Limb (tissue), 2 donors: Measurements from ENCODE around the gene AUTS2.

Experiments
- DNase-seq, 2 donors: peaks; one replicate each; pipeline ENCODE4 v3.0.0-alpha.2; 2016; ENCODE audit errors: extremely low spot score in 2 of 2

The AUTS2 gene

DNA sequence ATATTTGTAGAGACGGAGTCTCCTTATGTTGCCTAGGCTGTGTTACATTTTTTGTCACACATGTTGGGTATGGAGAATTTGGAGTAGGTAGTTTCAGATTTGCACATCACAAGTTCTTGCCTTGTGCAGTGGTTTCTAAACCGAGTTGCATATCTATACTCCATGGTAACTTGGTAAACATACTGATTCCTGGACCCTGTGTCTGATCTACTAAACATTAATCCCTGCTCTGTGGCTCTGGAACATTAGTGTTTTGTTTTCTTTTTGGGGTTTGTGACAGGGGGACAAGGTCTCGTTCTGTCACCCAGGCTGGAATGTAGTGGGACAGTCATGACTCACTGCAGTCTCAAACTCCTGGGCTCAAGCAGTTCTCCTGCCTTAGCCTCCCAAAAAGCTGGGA lies 24.7 kb downstream of the AUTS2 start:
- DNase-seq: no peak

DNA sequence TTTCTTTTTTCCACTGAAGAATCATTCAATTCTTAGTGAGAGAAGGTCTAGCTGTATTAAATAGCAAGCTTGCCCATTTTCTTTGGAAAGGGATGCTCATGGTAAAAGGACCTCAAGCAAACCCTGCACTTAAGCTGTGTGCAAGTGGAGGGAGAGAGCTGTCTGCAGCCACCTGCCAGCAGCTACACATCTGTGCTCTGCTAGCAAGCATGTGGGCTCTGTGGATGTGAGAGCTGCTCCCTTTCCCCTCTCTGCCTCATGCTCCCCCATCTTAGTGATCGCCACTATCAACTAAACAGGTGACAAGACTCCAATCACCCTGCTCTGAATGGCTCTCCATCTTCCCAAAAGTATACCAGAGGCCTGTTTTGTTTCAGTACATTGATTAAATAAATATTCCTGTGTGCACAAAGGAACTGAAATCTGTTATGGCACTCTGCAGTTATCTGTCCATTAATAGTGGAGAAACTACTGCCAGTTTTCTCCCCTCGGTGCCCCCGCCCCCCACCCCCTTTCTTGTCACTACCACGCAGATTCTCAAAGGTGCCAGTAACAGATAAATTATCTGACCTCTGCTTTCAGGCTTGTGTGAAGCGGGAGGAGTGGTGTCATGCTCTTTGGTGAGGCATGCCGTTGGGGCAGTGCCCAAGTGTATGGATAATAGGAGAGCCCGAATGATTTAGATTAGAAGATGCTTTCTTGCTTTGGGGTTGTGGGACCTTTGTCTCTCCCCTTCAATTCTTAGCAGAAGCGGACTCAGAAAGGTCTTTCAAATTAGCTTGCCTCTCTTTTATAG lies 26.4 kb downstream of the AUTS2 start:
- no peak for DNase-seq

DNA sequence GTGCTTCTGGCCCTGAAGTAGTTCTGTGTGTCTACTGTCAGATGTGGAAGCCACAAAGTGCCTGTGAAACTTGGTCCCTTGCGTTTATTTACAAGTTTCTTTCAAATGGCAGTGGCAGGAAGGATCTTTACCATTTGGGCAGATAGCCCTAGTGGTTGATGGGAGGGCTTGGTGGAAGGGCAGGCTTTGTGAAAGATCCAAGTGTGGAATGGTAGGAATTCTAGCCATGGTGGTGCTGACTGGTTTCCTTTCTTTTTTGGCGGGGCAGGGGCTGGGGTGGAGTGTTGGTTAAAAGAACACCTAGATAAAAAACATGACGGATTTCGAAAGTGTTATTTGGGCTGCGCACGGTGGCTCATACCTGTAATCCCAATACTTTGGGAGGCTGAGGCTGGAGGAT lies 27.0 kb downstream of the AUTS2 start:
- no peak for DNase-seq

DNA sequence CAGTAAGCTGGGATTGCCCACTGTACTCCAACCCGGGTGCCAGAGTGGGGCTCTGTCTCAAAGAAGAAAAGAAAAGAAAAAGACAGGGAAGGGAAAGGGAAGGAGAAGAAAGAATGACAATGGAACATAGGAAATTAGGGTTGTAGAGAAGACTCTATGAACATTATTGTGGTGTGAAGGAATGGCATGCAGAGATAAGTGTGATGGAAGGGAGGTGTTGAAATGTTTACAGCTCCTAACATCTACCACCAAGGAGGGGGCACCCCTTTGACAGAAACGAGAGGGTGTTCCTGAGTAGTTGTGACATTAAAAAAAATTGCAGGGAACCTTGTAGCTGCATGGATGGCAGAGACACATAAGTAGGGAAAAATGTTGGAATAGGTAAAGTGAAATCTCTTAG lies 27.5 kb downstream of the AUTS2 start:
- no peak for DNase-seq

DNA sequence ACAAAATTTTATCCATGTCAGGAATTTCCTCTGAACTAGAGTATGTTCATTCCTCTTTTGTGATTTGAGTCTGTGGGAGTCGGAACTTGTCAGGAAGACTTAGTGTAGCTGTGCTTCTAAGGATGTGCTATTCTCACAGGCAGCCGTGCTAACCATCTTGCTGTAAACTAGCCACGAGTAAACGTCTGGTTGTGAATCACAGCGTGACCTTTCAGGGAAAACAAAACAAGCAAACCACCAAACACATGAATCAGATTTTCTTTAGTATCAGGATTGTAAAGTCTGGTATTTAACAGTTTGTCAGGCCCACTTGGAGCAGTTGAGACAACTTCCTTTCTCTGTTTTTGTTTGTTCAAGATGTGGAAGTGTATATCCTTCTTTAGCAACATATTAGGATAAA lies 32.0 kb downstream of the AUTS2 start:
- no peak for DNase-seq

DNA sequence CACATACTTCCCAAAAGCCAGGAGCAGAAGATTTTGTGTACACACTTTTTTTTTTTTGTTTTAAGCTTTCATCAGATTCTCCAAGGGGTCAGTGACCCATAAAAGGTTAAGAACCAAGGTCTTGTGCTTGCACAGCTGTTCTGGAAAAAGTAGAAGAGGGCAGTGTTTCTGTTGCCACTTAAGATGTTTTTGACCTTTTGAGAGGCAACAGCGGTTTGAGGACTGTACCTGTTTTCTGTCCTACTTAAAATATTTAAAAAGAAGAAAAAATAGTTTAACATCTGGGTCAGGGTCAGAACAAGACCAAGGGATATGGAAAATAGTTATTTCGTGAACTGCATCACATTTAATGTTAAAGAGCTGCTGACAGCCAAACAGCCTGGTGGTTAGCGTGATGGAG lies 32.9 kb downstream of the AUTS2 start:
- DNase-seq: no peak

DNA sequence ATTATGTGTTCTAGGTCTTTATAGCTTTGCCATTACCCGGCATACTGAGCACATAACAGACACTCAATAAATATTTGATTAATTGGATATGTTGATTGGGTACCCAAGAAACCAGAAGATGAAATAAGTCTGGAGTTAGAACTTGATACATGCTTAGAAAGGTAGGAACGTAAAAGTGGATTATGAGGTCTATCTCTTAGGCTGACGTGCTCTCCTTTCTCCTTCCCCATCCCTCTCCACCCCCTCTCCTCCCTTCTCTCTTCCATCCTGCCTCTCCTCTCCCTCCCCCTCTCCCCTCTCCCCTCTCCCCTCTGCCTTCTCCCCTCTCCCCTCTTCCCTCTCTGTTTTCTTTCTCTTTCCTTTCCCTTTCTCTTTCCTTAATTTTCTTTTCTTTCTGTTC lies 34.0 kb downstream of the AUTS2 start:
- no peak for DNase-seq

DNA sequence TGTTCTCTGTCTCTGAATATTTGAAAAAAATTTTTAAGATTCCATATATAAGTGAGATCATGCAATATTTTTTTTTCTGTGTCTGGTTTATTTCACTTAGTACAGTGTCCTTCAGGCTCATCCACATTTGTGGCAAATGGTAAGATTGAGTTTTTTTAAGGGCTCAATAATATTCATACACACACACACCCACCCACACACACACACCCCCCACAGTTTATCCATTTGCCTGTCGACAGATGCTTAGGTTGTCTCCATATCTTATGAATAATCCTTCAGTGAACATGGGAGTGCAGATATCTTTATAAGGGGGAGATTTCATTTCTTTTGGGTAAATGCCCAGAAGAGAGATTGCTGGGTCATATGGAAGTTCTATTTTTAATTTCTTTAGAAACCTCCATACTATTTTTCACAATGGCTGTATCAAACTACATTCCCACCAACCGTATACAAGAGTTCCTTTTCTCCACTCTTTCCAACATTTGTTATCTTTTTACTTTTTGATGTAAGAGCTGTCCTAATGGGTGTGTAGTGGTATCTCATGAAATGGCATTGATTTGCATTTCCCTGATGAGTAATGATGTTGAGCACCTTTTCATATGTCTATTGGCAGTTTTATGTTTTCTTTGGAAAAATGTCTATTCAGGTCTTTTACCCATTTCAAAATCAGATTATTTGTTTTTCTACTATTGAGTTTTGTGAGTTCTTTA lies 35.0 kb downstream of the AUTS2 start:
- DNase-seq: no peak

DNA sequence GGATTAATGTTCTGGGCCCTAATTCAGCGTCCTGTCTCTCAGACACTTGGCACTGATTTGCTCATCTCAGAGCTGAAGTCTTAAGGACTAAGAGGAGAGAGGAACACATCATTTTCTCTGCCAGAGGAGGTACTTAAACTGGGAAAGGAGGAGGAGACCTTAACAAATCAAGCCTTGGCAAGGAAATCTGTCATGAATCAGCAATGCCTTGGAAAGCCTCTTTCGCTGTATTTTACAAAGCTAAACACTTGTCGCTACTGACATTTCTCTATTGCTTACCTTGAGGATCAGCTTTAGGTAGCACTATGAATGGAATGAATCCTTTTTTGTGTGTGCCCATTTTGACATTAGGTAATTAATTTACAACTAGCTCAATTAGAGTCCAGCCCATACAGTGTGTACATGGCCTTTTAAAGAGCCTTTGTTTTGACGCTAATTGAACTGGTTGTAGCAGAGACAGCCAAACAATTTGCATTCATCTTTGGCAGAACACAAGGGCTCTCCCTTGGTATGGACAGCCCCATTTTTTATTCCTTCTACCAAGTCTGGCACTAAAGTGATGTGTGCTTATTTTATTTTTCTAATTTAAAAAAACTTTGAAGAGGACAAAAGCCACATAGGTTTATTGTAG lies 37.4 kb downstream of the AUTS2 start:
- DNase-seq: no peak

DNA sequence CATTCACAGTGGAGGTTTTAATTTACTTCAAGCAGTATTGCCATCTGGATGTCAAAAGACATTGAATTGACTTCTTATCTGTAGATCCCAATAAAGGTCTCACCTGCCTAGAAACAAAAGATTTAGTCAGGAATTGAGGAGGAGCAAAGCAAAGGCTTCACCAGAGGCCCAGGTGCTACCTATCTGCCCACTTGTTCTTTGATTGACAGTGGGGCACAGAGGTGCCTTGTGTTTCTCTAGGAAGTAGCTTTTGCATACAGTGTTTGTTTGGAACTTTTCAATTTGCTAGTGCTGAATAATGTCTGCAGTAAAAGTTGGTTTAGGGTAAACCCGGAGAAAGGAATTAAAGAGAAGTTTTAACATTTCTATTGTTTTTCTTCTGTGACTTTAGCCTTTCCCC lies 40.4 kb downstream of the AUTS2 start:
- no peak for DNase-seq

DNA sequence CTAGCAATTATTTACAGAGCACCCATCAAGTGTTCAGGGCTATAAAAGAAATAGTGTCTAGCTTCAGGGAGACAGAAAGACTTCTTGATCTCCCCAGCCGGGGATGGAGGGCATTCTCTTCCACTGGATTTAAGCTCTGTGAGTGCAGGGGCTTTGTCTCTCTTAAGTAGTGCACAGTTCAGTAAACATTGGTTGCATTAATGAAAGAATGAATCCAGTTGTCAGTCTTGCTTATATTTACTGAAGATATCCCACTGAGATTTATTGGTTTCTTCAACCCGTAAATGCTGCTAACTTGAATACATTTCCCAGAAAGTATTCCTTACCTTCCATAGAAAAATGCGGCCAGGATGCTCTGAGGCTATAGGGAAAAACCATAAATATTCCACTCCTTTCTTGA lies 41.9 kb downstream of the AUTS2 start:
- no peak for DNase-seq

DNA sequence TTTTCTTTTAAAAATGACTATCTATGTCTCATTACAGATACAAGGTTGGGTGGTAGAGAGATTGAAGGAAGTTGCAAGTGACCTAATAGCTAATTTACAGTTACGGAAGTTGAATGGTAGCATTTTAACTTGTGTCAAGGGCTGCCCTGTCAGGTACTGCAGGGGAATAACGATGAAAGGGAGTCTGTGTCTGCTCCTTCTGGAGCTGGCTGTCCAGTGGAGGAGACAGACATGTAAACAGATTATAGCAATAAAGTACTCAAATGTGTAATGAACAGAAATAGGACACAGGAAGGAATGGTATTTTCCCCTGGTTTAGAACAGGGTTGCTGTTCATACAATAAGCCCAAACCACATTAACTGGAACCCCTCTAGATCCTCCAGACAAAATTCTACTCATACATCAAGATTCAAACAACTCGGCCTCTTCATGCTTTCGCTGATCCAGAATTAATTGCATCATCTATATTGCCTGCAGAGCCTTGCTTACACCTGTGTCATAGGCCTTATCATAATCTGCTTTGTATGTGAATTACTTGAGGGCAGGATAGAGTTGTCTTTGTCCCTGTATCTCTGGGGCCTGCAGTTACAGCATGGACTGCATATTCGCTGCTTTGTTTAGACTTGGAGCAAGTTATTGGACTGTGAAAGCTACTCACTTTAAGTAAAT lies 42.8 kb downstream of the AUTS2 start:
- no peak for DNase-seq

DNA sequence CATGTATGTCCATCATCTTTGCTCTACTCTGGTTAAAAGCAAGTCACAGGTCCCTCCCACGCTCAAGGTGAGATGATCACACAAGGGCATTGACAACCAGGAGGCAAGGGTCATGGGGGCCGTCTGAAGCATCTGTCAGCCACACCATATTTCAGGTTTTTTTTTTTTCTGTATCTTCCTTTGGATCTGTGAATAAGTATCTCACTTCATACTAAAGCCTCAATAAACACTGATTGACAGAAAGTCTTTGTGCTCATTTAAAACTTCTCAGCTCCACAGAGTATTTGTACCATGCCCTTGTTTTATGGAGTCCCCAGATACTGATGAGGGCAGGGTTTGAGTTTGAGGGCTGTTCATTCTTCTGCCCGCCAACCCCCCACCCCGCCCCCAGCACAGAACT lies 45.0 kb downstream of the AUTS2 start:
- no peak for DNase-seq

DNA sequence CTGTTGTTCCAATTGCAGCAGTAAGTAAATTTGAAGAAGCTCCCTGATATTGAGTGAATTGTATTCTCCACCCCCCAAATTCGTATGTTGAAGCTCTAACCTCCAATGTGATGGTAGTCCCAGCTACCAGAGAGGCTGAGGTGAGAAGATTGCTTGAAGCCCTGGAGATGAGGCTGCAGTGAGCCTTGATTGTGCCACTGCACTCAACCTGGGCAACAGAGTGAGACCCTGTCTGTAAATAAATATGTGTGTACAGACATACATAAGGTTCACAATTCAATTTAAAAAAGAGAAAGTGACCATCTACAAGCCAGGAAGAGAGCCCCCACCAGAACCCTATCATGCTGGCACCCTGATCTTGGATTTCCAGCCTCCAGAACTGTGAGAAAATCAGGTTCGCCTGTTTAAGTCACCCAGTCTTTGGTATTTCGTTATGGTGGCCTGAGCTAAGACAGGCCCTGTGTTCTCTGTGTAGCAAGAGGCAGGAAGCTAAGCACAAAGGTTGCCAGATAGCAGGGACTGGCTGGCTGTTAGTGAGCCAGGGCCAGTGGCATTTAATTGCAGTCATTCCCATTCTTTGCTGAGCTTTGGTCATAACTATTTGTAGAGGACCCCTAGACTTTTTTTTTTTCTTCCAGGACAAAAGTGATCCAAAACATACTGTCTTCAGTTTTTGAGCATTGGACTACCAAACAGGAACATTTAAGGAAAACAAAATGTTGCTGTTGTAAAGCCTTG lies 45.6 kb downstream of the AUTS2 start:
- no peak for DNase-seq

DNA sequence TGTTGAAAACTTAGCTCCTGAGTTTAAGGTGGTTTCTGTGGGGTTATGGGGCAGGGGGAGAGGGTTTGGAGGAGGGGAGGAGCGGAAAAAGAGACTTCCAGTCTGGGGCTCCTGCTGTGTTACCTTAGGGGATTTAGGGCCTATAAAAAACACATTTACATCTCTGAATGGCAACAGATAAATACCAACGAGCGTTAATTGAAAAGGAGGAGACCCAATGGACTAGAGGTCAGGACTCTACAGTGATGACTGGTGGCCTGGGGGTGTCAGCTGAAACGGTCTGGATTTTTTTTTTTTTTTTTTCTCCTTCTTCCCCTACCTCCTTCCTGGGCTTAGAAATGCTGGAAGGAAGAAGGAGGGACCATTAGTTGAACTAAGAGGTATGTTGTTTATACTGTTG lies 47.4 kb downstream of the AUTS2 start:
- DNase-seq: no peak

DNA sequence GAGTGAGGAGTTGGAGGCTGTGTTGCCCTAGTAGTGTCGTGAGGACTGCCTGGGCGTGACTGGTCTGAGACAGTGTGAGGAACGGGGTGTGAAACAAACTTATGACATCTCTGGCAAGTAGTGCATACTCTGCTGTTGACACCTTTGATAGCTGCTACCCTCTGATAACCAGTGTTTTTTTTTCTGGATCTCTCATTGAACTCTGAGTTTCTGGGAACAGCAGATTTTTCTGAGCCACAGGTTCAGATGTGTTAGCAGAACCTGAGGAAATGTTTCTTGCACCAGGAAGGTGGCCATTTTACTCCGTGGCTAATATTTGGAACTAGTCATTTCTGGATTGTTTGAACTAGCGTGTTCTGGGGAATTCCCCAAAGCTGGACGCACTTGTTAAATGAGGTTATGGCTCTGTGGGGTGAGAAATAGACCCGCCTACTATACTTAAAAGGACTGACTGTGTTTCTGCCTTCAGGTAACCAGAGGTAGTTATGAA lies 52.9 kb downstream of the AUTS2 start:
- no peak for DNase-seq

DNA sequence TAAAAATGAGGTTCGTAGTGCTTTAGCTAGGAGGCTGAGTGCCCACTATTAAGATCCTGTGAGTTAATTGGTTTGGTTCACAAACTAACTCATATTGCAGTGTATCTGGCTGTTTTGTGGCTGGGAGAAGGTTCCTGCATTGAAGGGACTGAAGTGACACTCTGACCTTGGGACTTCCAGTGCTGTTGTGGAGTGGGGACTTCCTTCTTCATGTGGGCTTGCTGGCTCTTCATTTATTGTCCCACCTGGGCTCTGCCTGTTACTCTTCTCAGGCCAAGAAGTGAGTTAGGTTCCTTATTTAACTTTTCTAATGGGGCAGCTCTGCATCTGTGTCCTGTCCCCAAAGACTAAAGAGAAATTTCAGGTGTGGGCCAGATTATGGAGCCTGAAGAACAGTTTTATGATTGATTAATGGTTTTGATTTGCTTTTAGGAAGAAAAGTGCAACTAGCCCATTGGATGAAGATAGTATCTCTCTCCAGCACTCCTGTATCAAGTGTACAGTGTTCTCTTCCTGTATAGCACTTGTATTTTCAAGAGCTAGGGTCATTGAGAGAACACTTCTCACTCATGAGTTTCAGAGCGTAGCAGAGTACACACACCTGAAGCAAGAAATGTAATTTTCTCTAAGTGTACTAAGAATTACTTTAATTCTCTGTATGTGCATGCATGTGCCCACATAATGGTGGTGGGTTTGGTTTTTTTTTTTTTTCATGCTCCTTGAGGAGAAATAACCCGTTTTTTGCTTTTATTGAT lies 54.8 kb downstream of the AUTS2 start:
- no peak for DNase-seq

DNA sequence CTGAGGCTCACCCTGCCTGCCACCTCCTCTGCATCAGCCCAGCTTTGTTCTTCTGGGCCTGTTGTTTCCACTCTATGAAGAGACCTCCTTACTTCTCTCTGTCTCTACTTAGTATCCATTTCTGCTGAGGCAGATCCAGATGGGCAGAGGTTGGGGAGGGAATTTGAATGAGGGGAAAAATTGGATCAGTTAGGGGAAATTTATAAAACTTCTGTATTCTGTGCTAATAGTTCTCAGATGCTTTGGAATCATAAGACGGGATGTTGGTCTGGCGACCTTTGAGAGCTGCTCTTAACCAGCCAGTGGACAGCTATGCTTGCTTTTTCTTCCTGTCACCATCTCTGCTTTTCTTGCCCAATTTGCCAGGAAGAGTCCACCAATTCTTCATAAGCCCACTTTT lies 55.5 kb downstream of the AUTS2 start:
- no peak for DNase-seq

DNA sequence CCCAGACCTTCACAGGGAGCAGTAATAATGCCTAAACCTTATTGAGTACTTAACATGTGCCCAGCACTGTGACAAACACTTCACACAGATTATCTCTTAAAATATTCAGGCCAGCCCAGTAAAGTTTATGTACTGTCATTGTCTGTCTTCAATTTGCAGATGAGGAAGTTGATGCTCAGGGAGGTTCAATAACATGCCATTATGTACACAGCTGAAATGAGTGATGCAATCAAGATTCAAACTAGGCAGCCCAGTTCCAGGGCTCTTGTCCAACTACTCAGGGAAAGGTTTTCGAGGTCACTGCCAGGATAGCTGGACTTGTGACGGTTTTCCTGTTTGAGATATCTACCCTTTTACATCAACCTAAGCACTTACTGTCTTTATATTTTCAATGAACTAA lies 56.1 kb downstream of the AUTS2 start:
- no peak for DNase-seq

DNA sequence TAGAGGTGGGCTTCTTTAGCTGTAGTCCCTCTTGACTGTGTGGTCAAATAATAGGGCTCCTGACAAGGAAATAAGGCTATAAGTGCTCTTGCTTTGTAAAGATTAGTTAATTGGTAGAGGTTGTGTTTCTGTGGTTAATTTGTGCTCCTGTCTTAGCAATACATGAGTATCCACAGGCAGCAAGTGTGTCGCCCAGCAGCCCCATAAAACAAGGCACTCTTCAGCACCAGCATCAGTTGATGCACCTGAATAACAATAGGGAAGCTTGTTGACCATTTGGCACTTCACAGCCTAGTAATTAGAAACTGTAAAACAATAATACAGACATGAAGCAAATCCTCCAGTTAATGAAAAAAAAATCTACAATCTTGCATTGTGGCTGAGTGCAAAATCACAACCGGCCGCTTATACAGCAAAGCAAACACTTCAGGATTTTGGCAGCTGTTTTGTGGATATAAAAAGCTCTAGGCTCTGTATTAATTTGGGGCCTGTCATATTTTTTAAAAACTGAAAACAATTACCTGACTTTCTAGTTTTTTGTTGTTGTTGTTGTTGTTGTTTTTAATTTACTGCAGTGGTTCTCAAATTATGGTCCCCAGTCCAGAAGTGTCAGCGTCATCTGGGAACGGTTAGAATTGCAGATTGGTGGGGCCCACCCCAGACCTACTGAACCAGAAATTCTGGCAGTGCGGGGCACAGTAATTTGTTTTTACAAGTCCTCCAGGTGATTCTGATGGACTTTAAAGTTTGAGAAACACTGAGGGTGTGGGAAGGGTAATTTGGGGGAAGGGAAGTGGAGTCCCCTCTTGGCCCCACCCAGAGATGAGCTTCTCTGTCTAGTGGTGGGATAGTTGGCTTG lies 56.8 kb downstream of the AUTS2 start:
- DNase-seq: no peak
